HG03280 (cell line): ENCODE data around the gene PHTF1.

Source experiments
- ATAC-seq: cut with Tn5 transposase; IDR thresholded peaks from one replicate; pipeline ENCODE4 v1.9.1; 2021; ENCODE audit warnings: mild to moderate bottlenecking, moderate library complexity; ENCODE audit not compliant: unreplicated experiment

Gene PHTF1

GRCh38 chr1:113670650-113671049 is 88.6 kb downstream of the PHTF1 start:
- ATAC-seq = no peak

- ATAC-seq = no peak
Measured at GRCh38 chr1:113669988-113670387, 89.3 kb downstream of the PHTF1 start.

- no peak for ATAC-seq
Measured at GRCh38 chr1:113666126-113666525, 93.2 kb downstream of the PHTF1 start.

GRCh38 chr1:113665071-113665470 is 94.2 kb downstream of the PHTF1 start:
- ATAC-seq = no peak

GRCh38 chr1:113663165-113663951 is 95.9 kb downstream of the PHTF1 start:
- no peak for ATAC-seq

GRCh38 chr1:113662101-113662500 is 97.2 kb downstream of the PHTF1 start:
- ATAC-seq = no peak

- no peak for ATAC-seq
Measured at GRCh38 chr1:113660088-113660487, 99.2 kb downstream of the PHTF1 start.

- ATAC-seq = no peak
Measured at GRCh38 chr1:113659556-113659955, 99.7 kb downstream of the PHTF1 start.

- ATAC-seq = no peak
Measured at GRCh38 chr1:113659035-113659434, 100.3 kb downstream of the PHTF1 start.

GRCh38 chr1:113657556-113658063 is 101.7 kb downstream of the PHTF1 start:
- ATAC-seq = no peak

GRCh38 chr1:113657126-113657525 is 102.2 kb downstream of the PHTF1 start:
- ATAC-seq = no peak

GRCh38 chr1:113654883-113655282 is 104.4 kb downstream of the PHTF1 start:
- no peak for ATAC-seq

- ATAC-seq = no peak
Measured at GRCh38 chr1:113653741-113654140, 105.5 kb downstream of the PHTF1 start.

- no peak for ATAC-seq
Measured at GRCh38 chr1:113652771-113653170, 106.5 kb downstream of the PHTF1 start.

GRCh38 chr1:113648478-113648877 is 110.8 kb downstream of the PHTF1 start:
- no peak for ATAC-seq

- ATAC-seq = no peak
Measured at GRCh38 chr1:113647164-113647563, 112.1 kb downstream of the PHTF1 start.
